Measurements from ENCODE around the gene ACTL8.

The ACTL8 gene

DNA sequence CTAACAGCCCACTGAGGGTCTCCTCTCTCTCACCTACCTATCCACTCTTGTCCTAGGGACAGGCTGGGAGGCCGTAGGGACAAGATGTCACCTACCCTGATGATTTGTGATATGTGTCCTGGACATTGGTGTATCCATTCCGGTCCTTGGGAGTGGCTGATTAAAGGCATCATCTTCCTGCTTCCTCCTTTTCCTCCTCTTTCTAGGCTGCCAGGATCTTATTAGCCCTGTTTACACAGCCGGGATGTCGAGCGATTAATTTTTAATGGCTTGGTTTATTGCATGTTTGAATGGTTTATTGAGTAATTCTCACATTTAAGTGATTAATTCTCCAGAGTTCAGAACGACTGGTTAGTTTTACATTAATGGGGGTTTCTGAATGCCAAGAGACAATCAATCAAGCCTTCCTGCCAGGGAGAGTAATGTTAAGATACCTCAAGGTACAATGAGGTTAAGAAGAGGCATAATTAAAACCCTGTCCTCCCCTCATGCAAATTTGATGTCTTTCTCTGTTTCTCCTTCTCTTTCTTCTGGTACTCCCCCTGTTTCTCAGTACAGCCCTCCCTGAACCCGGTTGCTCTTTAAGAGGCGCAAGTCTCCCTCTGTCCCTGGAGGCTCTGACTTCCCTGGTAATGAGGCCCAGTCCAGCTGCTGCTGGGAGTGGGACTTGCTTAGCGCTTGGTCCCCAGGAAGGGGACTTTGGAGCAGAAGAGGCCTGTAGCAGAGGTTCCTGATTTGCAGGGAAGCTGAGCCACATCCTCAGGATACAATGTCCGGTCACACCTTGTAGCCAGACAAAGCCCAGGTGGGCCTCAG is 50.9 kb downstream of the ACTL8 start:
- DNase-seq (ENCODE audit: low read depth in 2 of 2), result no peak

DNA sequence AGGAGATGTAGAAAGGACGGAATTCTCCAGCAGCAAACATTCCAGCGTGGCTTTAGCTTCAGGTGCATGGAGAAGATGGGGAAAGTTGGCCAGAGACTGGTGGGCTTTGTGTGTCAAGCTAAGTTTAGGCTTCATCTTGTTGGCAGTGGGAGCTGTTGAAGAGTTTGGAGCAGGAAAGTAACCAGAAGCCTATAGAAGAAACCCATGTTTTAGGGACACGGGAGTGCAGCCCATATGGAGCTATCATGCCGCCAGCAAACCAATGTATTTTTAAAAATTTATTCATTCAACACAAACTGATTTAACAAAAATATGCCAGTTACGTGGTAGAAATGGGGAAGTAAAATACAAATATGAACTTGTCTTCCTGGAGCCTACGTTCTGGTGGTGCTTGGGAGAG is 53.7 kb downstream of the ACTL8 start:
- DNase-seq (ENCODE audit: low read depth in 2 of 2), result no peak

GRCh38 chr1:17810668-17811067 is 55.5 kb downstream of the ACTL8 start:
- DNase-seq (ENCODE audit: low read depth in 2 of 2), result no peak

- no peak for DNase-seq (ENCODE audit: low read depth in 2 of 2)
Observed at GRCh38 chr1:17816511-17816910, 61.4 kb downstream of the ACTL8 start.

GRCh38 chr1:17819129-17819802 is 64.1 kb downstream of the ACTL8 start:
- DNase-seq (ENCODE audit: low read depth in 2 of 2), result no peak

DNA sequence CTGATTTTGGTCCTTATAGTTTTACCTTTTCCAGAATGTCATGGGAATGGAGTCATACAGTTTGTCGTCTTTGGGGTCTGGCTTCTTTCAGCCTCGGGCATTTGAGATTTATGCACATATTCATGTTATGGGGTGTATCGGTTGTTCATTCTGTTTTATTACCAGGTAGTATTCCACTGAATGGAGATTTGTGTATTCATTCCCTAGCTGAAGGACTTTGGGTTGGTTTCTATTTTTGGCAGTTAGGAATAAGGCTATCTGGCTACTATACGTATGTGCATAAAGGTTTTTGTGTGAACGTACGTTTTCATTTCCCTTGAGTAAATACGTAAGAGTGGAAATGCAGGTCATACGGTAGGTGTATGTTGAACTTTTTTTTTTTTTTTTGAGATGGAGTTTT is 65.1 kb downstream of the ACTL8 start:
- DNase-seq (ENCODE audit: low read depth in 2 of 2), result no peak

GRCh38 chr1:17822741-17823426 is 67.8 kb downstream of the ACTL8 start:
- no peak for DNase-seq (ENCODE audit: low read depth in 2 of 2)

DNA sequence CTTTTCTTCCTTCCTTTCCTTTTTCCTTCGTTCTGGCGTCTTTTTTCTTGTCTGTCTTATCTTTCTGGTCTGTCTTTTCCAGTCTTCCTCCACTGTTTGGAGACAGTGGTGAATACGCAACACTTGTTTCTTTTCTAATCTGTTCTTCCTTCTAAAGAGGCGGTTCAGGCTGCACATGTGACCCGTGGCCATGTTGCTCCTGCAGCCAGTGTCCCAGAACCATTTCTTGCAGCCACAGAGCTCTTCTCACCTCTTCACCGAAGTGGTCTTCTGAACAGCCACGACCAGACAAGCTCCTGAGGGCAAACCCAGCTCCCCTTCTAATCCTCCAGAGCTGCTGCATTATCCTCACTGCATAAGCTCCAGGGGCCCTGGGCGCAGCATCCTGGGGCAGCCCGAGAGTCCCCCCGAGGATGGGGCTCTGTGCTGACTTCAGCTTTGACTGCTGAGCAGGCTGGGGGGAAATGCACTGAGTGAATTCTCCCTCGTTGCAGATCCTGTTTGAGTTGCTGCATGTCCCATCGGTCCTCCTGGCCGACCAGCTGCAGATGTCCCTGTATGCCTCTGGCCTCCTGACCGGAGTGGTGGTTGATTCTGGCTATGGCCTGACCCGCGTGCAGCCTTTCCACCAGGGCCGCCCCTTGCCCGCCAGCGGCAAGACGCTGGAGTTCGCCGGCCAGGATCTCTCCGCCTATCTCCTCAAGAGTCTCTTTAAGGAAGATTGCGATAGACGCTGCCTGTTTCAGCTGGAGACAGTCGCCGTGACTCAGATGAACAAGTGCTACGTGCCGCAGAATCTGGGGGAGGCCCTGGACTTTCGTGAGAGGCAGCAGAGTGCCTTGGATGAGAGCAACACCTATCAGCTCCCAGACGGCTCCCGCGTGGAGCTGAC is 70.4 kb downstream of the ACTL8 start:
- DNase-seq (ENCODE audit: low read depth in 2 of 2), result no peak

DNA sequence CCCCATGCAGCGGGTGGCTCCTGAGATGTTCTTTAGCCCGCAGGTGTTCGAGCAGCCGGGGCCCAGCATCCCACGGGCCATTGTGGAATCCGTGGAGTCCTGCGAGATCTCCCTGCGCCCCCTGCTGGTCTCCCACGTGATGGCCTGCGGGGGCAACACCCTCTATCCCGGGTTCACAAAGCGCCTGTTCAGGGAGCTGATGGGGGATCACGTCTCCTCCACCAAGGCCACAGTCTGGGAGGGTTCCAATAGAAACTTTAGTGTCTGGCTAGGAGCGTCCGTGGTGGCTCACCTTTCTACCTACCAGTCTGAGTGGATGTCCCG is 71.0 kb downstream of the ACTL8 start:
- DNase-seq (ENCODE audit: low read depth in 2 of 2), result no peak

GRCh38 chr1:17828991-17829390 is 73.9 kb downstream of the ACTL8 start:
- no peak for DNase-seq (ENCODE audit: low read depth in 2 of 2)

DNA sequence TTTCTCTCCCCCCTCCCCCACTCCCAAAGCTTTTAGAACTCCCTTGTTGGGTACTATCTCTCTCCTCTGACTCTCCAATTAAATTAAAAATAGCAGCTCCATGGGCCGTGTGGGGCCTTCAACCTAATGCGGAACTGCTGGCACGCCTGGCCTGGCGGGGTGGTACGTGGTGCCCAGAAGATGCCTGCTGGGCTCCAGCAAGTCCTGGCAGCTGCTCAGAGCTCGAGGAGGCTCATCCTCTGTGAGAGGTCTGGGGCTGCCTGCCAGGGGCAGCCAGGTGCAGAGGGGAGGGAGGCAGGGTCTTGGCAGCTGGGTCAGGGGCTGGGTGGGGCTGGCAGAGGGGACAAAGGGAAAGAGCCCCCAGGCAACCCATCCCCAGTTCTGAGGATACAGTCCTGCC is 74.4 kb downstream of the ACTL8 start:
- DNase-seq (ENCODE audit: low read depth in 2 of 2), result no peak

DNA sequence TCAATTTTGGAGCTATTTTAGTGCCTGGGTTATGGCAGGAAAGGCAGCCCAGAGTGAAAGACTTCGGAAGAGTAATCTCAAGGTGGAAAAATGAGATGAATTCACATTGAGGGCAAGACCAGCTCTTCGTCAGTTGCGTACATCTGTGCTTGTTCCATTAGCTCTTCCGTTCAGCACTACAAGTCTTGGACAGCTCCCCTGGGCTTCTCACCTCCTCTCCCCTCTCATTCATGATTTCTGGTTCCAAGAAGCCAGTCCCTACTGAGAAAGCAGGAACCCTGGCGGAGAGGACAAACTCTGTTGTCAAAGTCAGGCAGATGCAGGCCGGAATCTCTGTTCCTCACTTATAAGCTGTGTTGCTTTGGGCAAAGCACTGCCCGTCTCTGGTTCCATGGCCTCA is 76.5 kb downstream of the ACTL8 start:
- DNase-seq (ENCODE audit: low read depth in 2 of 2), result no peak

- no peak for DNase-seq (ENCODE audit: low read depth in 2 of 2)
Observed at GRCh38 chr1:17833661-17834501, 78.7 kb downstream of the ACTL8 start.

DNA sequence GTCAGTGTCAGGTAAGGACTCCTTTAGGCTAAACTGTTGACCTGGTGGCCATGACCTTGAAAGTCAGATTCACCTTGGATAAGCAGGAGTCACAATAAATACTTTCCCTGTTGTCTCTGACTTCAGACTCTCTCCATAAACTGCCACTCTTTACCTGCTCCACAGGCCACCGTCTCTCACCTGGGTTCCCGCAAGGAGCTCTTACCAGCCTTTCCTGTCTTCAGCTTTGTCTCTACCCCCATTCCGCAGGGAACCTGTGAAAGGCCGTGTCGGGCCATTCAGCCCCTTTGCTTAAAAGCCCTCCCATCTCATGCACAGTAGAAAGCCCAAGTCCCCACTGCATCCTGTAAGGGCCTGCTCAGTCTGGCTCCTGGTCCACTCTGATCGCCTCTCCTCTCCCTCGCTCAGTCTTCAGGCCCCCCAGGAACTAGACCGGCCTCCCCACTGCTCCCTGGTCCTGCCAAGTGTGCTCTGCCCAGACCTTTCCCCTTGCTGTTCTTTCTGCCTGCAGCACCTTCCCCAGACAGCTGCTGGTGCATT is 79.5 kb downstream of the ACTL8 start:
- DNase-seq (ENCODE audit: low read depth in 2 of 2), result no peak

DNA sequence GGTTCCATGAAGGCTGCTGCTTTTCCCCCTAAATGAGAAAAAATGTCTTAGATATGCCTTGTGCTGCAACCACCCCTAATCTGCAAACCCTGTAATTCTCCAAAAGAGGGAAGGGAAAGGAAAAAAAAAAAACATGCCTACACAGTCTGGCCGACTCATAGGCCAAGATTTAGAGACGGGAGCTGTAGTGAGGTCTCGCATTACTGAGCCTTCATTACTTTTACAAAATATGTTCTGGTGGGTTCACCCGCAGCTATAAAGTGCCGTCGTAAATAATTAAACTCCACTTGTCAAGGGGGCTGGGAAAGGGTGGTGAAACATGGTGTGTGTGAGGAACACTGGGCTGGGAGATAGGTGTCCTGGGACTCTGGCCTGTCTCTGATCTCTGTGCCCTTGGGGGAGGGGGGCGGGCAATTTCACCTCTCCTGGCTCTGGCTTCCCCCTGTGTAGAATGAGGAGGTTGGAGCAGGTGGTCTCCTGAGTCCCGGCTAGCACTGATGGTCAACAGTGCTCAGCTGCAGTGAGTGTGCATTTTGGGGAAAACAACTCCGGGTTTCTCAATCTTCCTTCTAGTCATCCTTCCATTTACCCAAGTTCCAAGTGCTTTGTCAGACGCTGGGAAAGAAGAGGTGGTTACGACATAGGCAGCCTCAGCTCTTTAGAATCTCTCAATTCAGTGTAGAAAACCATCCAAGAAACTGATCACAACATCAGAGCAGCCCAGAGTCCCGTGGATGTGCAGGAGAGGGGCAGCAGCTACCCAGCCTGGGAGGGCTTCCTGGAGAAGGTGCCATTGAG is 82.3 kb downstream of the ACTL8 start:
- no peak for DNase-seq (ENCODE audit: low read depth in 2 of 2)

DNA sequence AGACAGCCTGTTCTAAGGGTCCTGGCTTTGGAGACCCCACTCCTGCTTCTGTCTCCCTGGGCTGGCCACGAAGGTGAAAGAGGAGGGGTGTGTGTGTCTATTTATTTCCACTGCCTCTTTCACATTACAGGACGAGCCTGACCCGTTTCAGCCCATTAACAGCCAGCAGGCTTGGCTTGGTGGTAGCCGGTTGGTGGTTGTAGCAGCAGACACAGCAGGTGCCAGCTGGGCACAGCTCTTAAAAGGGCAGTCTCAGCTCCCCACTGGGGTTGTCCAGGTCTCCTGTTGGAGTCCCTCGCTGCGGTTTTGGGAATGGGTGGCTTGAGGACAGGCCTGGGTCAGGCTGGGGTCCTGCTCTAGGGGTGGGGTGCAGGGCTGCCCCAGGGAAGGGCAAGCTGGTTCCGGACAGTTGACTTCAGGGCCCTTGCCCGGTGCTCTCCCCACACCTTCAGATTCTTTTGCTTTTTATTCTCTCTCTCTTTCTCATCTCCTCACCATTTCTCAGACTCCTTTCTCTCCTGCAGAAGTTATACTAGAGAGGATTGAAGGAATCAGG is 84.6 kb downstream of the ACTL8 start:
- DNase-seq (ENCODE audit: low read depth in 2 of 2), result no peak

DNA sequence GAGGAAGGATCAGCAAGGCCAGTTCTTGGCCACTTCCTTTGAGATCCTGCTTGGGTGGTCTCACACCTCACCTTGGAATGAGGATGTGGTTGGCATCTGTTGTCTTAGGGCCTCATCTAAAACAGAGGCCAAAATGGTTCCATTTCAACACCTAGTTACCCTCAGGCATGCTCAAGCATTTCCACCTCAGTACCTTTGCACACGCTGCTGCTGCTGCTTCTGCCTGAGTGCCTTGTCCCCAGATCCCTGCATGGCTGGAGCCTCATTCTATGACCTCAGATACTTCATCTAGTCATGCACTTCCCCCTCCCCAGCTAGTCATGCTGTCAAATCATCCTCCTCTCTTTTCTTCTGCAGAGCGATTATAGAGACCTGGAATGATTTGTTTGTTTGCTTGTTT is 86.8 kb downstream of the ACTL8 start:
- DNase-seq (ENCODE audit: low read depth in 2 of 2), result no peak

- no peak for DNase-seq (ENCODE audit: low read depth in 2 of 2)
Observed at GRCh38 chr1:17842686-17843085, 87.6 kb downstream of the ACTL8 start.

- no peak for DNase-seq (ENCODE audit: low read depth in 2 of 2)
Observed at GRCh38 chr1:17844185-17844826, 89.2 kb downstream of the ACTL8 start.
